Inflammatory macrophage treated with lipopolysaccharide for 4 hours (primary cell): ENCODE results near the gene ATAD5.
"Not testable (repeated sequence)": the region's sequence is repeated elsewhere in the genome, so short reads cannot be mapped to it uniquely, and the experiment has no call there.

Experiments used
- DNase-seq: peaks from one replicate; pipeline ENCODE4 v3.0.0-alpha.2; 2020

ATAD5 gene

DNA sequence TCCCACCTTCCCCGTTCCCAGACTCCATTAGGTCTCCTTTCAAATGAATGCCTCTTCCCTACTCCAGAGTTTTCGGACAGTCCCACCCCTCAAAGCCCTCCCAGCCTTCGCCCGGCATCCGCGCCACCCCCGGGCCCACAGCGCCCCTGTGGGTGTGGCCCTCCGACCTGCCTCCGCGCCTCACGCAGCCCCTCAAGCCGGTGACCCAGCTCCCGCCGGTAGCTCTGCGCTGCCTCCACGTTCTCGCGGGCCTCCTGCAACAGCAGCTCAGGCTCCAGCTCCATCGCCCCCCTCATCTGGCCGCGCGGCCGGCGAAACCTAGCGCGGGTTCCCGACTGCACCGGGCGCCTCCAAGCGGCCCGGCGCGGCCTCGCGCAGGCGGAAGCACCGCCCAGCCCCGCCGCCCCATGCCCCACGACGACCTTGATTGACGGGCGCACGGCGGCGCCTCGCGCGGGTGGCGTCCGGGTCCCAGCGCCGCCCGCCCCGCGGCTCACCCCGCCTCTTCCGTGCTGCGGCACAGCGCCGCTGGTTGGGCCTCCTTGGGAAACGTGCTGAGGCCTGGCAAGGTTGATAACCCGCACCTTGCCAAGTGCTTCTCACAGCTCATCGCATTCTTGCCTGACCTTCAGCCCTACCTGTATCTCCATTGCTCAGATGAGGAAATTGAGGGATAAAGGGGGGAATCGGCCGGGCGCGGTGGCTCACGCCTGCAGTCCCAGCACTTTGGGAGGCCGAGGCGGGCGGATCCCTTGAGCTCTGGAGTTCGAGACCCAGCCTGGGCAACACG, 7.2 kb upstream of the ATAD5 start, which contains the start of gene CRLF3:
Gene CRLF3 (minus strand): TSS at position 337 of the 790 bp plus-strand sequence. CDS start 41 bp downstream, at position 296.
- peak; percentile 93 for DNase-seq

- DNase-seq: no peak
These were observed 4.7 kb upstream of the ATAD5 start for GRCh38 chr17:30827082-30827481.

- no peak for DNase-seq
These were observed 2.7 kb upstream of the ATAD5 start for GRCh38 chr17:30829022-30829421.

GRCh38 chr17:30831257-30831656, 509 bp upstream of the ATAD5 start:
- DNase-seq: no peak

DNA sequence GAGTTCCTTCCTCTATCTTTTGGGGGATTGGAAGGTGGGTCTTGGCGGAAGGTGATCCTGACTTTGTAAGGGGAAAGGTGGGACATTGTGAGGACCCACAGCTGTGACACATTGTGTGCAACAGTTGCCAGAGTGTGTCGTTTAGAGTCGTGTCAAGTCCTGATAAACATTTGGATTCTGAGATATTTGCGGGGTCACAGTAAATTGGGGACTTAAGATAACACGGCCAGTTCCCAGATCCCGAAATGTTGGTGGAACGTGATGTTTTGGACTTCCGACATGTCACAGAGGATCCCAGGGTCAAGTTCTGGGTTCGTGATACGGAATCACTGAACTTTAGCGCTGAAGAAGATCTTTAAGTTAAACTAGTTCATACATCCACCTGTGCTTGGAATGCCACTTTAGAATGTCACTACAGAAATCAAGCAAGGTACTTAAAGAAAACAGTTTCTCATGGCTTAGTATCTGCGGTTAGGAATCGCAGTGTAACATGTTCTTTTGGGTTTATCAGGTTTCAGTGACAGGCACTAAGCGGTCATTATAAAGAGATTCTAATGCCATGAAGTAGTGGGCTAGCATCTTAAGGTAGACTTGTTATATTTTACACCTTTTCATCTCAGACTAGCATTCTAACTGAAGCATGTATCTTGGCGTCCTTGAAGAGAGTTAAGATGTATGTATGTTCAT, 815 bp downstream of the ATAD5 start:
- no peak for DNase-seq

- no peak for DNase-seq
These were observed 6.5 kb downstream of the ATAD5 start for GRCh38 chr17:30838202-30838807.

- peak; percentile 88 for DNase-seq
These were observed 9.0 kb downstream of the ATAD5 start for GRCh38 chr17:30840771-30841170.

DNA sequence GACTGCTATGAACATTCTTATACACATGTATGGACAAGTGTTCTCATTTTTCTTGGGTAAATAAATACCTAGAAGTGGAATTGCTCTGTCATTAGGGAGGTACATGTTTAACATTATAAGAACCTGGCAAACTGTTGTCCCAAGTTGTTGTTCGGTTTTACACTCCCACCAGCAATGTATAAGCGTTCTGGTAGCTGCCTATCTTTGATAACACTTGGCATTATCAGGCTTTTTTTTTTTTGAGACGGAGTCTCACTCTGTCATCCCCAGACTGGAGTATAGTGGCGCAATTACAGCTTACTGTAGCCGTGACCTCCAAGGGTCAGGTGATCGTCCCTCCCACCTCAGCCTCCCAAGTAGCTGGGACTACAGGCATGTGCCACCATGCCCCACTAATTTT, 16.3 kb downstream of the ATAD5 start:
- DNase-seq: no peak

DNA sequence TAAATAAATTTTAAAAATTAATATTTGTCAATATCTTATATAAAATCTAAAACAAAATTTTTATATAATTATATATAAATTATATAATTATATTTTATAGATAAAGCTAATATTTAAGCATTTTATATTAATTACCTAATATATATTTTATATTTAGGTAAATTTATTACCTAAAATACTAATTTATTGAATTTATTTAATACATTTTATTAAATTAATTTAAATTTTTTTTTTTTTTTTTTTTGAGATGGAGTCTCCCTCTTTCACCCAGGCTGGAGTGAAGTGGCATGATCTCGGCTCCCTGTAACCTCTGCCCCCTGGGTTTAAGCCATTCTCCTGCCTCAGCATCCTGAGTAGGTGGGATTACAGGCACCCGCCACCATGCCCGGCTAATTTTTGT, 22.4 kb downstream of the ATAD5 start:
- no peak for DNase-seq

- DNase-seq: no peak
These were observed 26.9 kb downstream of the ATAD5 start for GRCh38 chr17:30858556-30859250.

DNA sequence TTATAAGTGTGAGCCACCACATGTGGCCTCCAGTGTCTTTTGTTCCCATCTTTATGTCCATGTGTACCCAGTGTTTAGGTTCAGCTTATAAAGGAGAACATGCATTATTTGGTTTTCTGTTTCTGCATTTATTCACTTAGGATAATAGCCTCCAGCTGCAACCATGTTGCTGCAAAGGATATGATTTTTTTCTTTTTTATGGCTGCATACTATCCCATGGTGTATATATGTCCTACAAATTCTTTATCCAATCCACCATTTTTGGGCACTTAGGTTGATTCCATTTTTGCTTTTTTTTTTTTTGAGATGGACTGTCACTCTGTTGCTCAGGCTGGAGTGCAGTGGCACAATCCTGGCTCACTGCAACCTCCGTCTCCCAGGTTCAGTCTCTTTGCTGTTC, 32.9 kb downstream of the ATAD5 start:
- DNase-seq: no peak

DNA sequence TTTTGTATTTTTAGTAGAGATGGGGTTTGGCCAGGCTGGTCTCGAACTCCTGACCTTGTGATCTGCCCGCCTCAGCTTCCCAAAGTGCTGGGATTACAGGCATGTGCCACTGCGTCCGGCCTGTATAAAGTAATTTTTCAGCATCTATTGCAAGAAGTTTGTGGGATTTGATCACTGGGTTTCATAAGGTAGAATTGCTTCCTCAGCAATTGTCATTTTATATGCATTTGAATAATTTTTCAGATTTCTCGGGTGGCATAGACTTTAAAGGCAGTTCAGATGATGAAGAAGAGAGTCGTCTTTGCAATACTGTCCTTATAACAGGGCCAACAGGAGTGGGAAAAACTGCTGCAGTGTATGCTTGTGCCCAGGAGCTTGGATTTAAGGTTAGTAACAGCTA, 37.2 kb downstream of the ATAD5 start:
- DNase-seq: no peak

DNA sequence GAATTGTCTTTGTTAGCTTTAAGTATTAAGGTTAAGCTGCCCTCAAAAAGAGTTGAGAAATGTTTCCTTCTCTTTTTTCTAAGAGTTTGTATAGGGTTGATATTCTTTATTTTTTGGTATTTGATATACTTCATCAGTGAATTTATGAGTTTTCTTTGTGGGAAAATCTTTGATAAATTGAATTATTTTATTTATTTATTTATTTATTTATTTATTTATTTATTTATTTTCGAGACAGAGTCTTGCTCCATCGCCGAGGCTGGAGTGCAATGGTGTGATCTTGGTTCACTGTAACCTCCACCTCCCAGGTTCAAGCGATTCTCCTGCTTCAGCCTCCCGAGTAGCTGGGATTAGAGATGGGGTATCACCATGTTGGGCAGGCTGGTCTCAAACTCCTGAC, 54.4 kb downstream of the ATAD5 start:
- no peak for DNase-seq

GRCh38 chr17:30894236-30894635, 62.5 kb downstream of the ATAD5 start:
- no peak for DNase-seq

- no peak for DNase-seq
These were observed 65.5 kb downstream of the ATAD5 start for GRCh38 chr17:30897311-30897710.

GRCh38 chr17:30905742-30906100, 74.0 kb downstream of the ATAD5 start:
- peak; percentile 44 for DNase-seq

DNA sequence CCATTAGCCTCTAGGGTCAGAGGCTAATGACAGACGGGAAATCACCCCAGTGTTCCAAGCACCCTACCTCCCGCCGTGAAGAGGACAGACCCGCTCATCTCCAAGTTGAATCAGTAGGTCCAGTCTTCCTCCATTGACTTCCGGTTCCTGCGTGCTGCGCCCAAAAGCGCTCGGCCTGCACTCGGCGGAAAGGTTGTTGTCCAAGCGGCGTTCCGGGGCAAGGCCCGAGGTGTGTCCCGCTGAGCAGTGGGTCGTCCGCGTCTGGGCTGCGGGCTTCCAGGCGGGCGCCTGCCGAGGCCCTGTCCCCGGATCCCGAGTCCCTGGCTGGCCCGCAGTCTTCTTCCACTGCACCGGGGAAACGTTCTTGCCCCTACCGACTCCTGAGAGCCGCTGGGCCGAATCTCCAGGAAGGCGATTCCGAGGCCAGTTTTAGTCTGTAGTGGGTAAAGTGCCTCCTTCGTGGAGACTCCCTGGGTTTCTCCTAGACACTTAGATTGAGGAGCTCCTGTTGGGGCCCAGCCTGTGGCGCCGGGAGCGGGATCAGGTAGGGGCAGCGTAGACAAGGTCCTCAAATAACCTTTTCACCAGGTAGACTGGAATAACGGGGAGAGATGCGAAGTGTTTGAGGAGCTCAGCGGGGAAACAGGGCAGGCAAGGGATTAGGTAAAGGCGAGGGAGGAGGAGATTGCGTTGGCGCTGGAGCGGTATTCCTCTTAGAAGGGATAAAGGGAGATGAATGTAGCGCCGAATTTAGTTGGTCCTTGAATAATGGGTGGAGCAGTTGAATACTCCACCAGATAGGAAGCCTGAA, 74.5 kb downstream of the ATAD5 start, which contains the start of gene TEFM:
Gene TEFM (minus strand): TSS at position 138 of the 811 bp plus-strand sequence. CDS start 40 bp downstream, at position 98.
- DNase-seq: peak; percentile 90

DNA sequence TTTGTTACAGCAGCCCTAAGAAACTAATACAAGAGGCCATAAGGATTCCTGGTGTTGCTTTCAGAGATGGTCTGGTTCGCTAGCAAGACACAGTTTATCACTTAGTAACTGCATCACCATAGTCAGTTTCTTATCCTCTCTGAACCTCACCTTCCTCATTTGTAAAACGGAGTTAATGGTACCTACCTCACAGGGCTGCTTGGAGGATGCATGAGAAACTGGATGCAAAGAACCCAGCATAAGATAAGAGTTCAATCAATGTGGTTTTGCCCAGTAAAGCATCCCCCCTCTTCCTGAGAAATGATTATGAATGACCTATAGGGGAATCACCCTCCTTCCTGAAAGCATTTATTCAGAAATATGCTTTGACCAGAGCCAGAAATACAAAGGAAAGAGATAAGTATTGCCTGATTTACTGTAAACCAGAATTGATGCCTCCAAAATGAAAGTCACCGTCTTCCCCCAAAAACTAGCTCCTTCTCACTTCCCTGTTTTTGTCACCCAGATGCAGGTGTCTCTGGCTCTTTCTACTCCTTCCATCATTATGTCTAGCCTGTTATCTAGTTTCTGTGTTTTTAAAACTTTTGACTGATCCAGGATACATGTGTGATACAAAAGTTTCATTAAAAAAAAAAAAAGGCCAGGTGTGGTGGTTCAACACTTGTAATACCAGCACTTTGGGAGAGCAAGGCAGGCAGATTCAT, 77.1 kb downstream of the ATAD5 start:
- no peak for DNase-seq

- not testable (repeated sequence) for DNase-seq
These were observed 78.4 kb downstream of the ATAD5 start for GRCh38 chr17:30910151-30910550.

DNA sequence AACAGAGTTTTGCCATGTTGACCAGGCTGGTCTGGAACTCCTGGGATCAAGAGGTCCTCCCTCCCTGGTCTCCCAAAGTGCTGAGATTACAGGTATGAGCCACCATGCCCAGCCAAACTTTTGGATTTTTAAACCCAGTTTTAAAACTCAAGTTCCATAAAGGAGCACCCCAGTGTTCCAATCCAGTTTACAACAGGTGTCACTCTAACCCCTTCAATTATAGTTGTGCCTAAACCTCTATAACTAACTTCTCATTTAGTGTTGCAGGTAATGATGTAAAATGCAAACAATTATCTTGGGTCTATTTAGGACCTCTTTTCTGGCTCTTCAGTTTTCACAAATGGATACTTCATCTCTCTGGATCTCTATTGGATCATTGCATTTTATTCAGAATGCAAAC, 82.2 kb downstream of the ATAD5 start:
- DNase-seq: no peak

- no peak for DNase-seq
These were observed 84.3 kb downstream of the ATAD5 start for GRCh38 chr17:30915833-30916611.
